ENCODE results near the gene FUT7.
A peak's percentile ranks its signal among the peaks of the same experiment; 100 is the strongest.
"Not testable (repeated sequence)": the region's sequence is repeated elsewhere in the genome, so short reads cannot be mapped to it uniquely, and the experiment has no call there.

The FUT7 gene

GRCh38 chr9:137066096-137066861 lies 34.4 kb upstream of the FUT7 start:
- no peak for DNase-seq (ENCODE audit: low spot score)

- DNase-seq (ENCODE audit: low spot score), result no peak
Measured at GRCh38 chr9:137065336-137065967, 33.6 kb upstream of the FUT7 start.

- DNase-seq (ENCODE audit: low spot score), result no peak
Measured at GRCh38 chr9:137064880-137065164, 32.9 kb upstream of the FUT7 start.

GRCh38 chr9:137064027-137064879 lies 32.4 kb upstream of the FUT7 start:
- no peak for DNase-seq (ENCODE audit: low spot score)

GRCh38 chr9:137063311-137064026 lies 31.6 kb upstream of the FUT7 start:
- DNase-seq (ENCODE audit: low spot score), result no peak

GRCh38 chr9:137062798-137063197 lies 30.9 kb upstream of the FUT7 start:
- not testable (repeated sequence) for DNase-seq (ENCODE audit: low spot score)

- DNase-seq (ENCODE audit: low spot score), result no peak
Measured at GRCh38 chr9:137062384-137062783, 30.5 kb upstream of the FUT7 start.

- DNase-seq (ENCODE audit: low spot score), result no peak
Measured at GRCh38 chr9:137058521-137059234, 26.8 kb upstream of the FUT7 start.

GRCh38 chr9:137057545-137057944 lies 25.7 kb upstream of the FUT7 start:
- DNase-seq (ENCODE audit: low spot score), result no peak

- DNase-seq (ENCODE audit: low spot score), result no peak
Measured at GRCh38 chr9:137056739-137057415, 25.0 kb upstream of the FUT7 start.

GRCh38 chr9:137055385-137056364 lies 23.8 kb upstream of the FUT7 start:
- DNase-seq (ENCODE audit: low spot score), result peak; percentile 98

GRCh38 chr9:137054932-137055384 lies 23.1 kb upstream of the FUT7 start:
- no peak for DNase-seq (ENCODE audit: low spot score)

- DNase-seq (ENCODE audit: low spot score), result no peak
Measured at GRCh38 chr9:137053944-137054931, 22.4 kb upstream of the FUT7 start, which contains the start of gene ENTPD2. ENTPD2 (minus strand) TSS chr9:137054061; CDS start chr9:137053997, 64 bp downstream.

- DNase-seq (ENCODE audit: low spot score), result no peak
Measured at GRCh38 chr9:137052998-137053943, 21.4 kb upstream of the FUT7 start.

GRCh38 chr9:137052293-137052692 lies 20.4 kb upstream of the FUT7 start:
- DNase-seq (ENCODE audit: low spot score), result no peak

GRCh38 chr9:137051145-137051724 lies 19.3 kb upstream of the FUT7 start:
- DNase-seq (ENCODE audit: low spot score), result no peak

GRCh38 chr9:137050570-137050969 lies 18.7 kb upstream of the FUT7 start:
- DNase-seq (ENCODE audit: low spot score), result no peak

Data from globus pallidus (tissue), 1 donor.